ENCODE measurements around the gene TMBIM4. TPM values are rescaled to one million over a fixed set of nuclear protein-coding genes. Genes with fewer than 3 reads are reported as not detected.

TMBIM4 gene
- total RNA-seq, 2 donors from 2014 or later = 139 to 158 TPM

- intact Hi-C loops (cut with DNase I, micrococcal nuclease) = no loop called here
- ATAC-seq = no peak
These were observed 54.7 kb downstream of the TMBIM4 start for GRCh38 chr12:66115071-66115600.

GRCh38 chr12:66113471-66113870 is 56.3 kb downstream of the TMBIM4 start:
- intact Hi-C loops (cut with DNase I, micrococcal nuclease) = no loop called here
- ATAC-seq = no peak

More at GRCh38 chr12:66115071-66115600, 54.7 kb downstream of the TMBIM4 start:
- DNase-seq = no peak

GRCh38 chr12:66111605-66112004 is 58.2 kb downstream of the TMBIM4 start:
- ATAC-seq = no peak

More at GRCh38 chr12:66113471-66113870, 56.3 kb downstream of the TMBIM4 start:
- DNase-seq = no peak

GRCh38 chr12:66109056-66109455 is 60.7 kb downstream of the TMBIM4 start:
- DNase-seq (no peak), ATAC-seq (no peak)
- intact Hi-C loops (cut with DNase I, micrococcal nuclease) = no loop called here

More at GRCh38 chr12:66111605-66112004, 58.2 kb downstream of the TMBIM4 start:
- DNase-seq = no peak
- intact Hi-C loops (cut with DNase I, micrococcal nuclease) = no loop called here

GRCh38 chr12:66108386-66108785 is 61.4 kb downstream of the TMBIM4 start:
- intact Hi-C loops (cut with DNase I, micrococcal nuclease) = no loop called here
- DNase-seq (no peak), ATAC-seq (no peak)

GRCh38 chr12:66107451-66107915 is 62.3 kb downstream of the TMBIM4 start:
- peak; percentile 88 for ATAC-seq
- peak; percentile 23 to 30 for DNase-seq
- intact Hi-C loops (cut with DNase I, micrococcal nuclease) = no loop called here

GRCh38 chr12:66103016-66103913 is 66.5 kb downstream of the TMBIM4 start:
- ATAC-seq (no peak), DNase-seq (no peak)
- intact Hi-C loops (cut with DNase I, micrococcal nuclease) = no loop called here

GRCh38 chr12:66092559-66093269 is 77.1 kb downstream of the TMBIM4 start:
- ATAC-seq (no peak), DNase-seq (no peak)
- intact Hi-C loops (cut with DNase I, micrococcal nuclease) = no loop called here

- DNase-seq = no peak
- ATAC-seq = no peak
- intact Hi-C loops (cut with DNase I, micrococcal nuclease) = no loop called here
These were observed 79.6 kb downstream of the TMBIM4 start for GRCh38 chr12:66090157-66090556.

- DNase-seq = peak; percentile 36 to 73
- peak; percentile 71 for ATAC-seq
- intact Hi-C loops (cut with DNase I, micrococcal nuclease) = loop anchor here in 1 of 2 donors (5.0 kb wide), 2 partner anchors 530 to 1195 kb away; no protein-coding TSS in a partner anchor
These were observed 82.3 kb downstream of the TMBIM4 start for GRCh38 chr12:66087365-66087943.

- DNase-seq = no peak
- ATAC-seq = no peak
- intact Hi-C loops (cut with DNase I, micrococcal nuclease) = loop anchor here in 1 of 2 donors (5.0 kb wide), 2 partner anchors 529 to 1194 kb away; no protein-coding TSS in a partner anchor
These were observed 83.8 kb downstream of the TMBIM4 start for GRCh38 chr12:66085998-66086397.

Other genes with a start within 250 kb of the TMBIM4 start
- 10 to 100 TPM; 18.9 to 23.1 TPM for gene LLPH, start 39.2 kb downstream of the TMBIM4 start, total RNA-seq
- gene IRAK3, start 19.2 kb upstream of the TMBIM4 start, total RNA-seq = 1 to 10 TPM; 4.0 to 6.7 TPM
- gene HELB, start 132.5 kb upstream of the TMBIM4 start, total RNA-seq = 1 to 10 TPM; 3.8 to 4.1 TPM